NCI-H510A treated with DMSO at 0.1 percent for 48 hours (cell line): Measurements from ENCODE around the gene HYCC1.

Experiments used
- DNase-seq: peaks from one replicate; lab custom pipeline; 2025; lab: John Stamatoyannopoulos, UW

Gene HYCC1

DNA sequence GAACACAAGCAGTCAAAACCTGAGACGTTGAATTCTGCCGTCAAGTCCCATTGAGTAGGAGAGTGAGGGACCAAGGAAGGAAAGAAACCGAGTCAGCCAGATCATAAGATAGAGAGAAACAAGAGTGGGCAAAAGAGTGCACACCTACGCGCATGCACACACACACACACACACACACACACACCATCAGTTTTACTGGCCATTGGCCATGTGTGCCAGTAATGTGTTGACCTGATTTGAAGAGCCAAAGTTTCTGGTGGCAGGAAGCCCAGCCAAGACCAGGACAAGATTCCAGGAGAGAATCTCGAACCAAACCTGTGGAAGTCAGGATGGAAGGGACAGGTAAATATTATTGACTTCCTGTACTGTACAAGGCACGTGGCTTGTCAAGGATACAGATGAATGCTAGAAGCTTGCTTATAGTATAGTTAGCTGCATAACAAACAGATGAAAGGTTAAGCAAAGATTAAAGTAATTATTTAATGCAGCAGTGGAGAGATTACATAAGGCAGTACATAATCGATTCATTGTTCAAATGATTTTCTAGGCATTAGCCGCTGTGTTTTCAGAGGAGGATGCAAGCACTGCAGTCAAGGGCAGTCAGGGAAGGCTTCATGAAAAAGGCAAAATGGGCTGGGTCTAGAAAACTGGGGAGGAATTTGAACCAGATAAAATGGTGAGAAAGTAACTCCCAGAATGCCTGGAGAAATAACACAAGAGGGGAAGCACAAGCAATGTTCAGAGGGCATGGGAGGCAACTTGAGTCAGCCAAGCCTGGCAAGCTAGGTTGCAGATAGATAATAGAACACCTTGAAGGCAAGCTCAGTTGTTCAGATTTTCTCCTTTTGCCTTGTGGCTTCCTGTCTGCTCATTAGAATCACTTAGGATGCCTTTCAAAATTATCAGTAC lies 2.7 kb upstream of the HYCC1 start:
- no peak for DNase-seq

DNA sequence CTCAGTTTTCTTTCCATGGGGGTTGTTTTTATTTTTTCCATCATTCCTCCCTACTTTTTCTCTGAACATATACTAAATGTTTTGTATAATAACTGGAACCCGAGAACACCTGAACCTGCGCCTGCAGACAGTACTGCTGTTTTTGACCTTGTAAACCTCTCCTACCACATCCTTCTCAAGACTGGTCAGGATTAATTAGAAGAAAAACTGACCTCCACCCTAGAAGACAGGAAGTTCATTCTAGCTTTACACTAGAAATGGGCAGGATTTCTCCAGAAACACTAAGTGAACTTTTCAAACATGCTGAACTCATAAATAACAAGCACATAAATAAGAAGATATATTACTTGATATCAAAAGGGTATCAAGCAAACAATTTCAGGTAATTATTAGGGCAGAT lies 751 bp upstream of the HYCC1 start:
- no peak for DNase-seq

DNA sequence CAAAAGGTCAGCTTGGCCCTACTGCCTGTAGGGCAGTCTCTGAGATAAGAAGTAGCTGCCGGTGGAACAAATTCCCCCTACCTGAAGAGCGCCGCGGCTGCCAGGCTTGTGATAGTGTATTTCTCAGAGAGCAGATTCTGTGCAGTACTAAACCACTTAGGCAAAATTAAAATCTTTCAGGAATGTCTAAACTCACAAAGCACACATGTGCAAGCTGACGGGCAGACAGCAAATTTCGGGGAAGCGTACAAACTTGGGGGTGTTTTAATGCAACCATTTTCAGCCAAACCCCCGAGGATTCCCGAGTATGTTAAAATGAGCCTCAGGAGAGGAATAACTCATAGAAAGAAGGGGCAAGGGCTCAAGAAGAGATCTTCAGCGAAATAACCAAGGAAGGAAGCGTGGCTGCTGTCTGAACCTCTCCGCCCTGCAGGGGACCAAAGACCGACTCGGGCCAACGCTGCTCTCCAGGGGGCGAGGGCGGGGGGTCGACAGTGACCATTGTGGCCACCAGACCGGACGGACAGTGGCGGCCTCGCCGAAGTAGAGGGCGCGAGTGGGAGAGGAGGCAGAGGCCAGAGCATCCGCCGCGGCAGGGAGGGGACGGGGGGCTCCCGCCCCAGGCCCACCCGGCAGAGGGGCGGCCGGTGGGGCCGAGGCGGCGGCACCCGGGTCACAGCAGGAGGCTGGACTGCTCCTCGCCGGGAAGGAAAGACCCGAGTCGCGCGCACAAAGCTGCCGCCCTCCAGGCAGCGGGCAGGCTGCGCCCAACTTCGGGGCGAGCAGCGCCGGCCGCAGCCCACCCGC lies 819 bp downstream of the HYCC1 start:
- DNase-seq: peak; percentile 40

DNA sequence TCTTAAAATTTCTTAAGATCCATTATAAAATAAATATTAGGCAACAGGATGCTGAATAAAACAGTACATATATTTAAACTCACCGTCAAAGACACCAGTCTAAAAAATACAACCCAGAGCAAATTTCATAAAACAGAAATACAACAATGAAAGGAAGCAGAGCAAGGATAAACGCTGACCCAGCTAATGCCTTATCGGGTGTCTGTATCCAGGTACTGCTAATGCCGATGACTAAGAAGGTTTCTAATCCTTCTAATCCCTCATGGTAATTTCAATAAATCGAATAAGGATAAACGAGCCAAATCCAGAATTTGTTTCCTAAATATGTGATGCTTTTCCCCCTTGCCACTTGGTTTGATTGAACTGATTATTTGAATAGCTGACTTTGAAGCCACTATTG lies 1.7 kb downstream of the HYCC1 start:
- DNase-seq: no peak

DNA sequence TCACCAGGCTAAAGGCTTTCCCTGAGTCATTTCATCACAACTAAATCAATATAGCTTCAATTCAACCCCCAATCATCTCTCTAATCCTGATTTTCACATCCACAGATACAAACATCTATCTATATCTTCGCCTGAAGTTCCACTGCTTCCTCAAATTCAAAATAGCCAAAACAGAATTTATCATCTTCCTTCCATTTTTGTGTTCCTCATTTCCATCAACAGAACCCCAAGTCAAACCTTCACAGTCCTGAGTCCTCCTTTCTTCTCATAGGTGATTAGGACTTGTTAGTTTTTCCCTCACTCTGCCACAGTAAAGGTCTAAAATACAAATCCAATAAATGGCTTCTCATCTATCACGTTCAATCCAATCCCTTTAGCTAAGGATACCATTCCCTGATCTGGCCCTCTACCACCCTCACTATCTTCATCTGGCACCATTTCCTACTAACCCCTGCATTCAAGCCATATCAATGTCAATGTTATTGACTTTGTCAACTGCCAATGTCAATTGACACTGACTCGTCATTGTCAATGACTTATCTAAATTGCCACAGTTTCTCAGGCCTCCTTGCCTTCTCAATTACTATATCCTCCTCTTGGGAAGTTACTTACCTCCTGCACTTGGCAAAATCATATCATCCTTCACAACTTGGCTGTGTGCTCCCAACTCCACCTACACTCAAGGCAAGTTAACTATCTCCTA lies 2.6 kb downstream of the HYCC1 start:
- no peak for DNase-seq

DNA sequence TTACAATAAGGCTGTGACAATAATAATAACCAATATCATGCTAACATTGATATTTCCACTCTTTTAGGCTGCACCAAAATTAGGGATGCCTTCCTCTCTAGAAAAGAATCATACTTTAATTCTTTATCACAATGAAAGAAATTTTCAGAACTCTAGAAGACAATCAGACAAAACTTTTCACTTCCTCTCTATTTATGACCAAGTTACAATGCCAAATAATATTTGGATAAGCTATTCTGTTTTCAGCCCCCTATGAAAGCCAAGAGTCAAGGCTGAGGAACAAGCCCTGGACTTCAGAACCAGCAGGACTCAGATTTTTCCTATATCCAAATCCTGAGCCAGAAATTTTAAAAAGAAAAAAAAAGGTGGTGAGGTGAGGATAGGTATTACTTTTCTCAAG lies 4.6 kb downstream of the HYCC1 start:
- DNase-seq: no peak

DNA sequence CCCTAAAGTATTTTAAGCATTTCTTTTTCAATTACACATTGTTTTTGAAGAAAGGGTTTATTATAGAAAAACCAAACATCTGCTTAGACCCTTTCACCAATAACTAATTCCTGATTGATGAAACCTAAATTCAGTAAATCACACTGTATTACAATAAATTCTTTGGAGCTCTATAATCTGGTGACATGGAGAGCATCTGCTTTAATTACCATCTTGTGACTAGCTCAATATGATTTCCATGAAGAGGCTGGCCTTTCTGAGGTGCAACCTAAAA lies 9.7 kb downstream of the HYCC1 start:
- DNase-seq: no peak

DNA sequence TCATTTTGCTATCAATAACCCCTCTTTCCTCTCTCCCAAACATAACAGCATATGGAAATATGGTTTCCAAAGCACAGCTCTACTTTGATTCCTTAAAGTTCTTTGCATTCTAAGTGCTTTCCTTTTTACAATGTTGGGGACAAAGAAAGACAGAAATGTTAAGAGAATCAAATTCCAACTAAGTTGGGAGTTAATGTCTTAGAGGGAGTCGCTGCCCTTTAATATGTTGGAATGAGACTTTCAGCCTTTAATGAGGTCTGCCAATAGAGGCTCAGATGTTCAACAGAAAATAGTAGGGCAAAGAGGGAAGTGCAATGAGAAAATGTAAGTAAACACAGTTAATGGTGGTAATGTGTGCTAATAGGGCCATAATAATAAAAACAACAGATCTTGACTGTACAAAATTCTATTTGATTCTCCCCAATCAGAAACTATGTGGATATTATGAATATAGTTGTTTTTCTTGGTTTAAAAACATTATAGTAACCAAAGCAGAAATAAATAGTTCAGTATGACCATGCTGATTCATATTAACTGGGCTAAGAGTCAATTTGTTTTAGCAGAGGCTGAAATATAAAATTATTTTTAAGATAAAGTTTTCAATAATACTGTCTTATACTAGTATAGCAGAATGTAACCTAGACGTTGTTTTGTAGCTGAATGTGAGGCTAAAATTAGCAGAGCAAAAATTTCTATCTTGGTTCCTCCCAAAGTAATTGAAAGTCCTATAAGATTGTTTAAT lies 10.3 kb downstream of the HYCC1 start:
- no peak for DNase-seq

DNA sequence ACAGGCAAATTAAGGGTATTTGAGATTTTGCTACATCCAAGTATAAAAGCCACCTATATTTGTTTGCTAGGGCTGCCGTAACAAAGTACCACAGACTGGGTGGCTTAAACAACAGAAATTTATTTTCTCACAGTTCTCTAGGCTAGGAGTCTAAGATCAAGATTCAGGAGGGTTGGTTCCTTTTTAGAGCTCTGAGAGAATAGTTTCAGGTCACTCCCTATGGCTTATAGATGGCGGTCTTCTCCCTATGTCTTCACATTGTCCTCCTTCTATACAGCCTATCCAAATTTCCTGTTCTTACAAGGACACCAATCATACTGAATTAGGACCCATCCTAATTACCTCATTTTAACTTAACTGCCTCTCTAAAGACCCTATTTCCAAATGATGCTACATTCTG lies 11.2 kb downstream of the HYCC1 start:
- DNase-seq: no peak

DNA sequence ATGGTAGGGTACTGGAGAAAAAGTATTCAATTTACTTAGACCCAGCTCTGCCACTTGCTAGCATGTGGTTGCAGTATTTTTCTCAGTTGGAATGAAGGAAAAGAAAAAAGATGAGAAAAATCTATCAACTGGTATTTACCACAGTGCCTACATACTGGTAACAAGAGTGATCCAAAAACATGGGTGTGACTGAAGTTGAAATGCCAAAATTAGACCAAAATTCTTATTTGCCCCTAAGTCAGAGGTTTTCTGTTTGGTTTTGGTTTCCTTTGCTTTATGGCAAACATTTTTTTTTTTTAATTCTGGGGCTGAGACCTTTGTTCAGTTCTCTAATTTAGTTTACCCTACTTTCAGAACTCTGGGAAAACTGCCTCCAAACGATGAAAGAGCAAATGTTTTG lies 12.3 kb downstream of the HYCC1 start:
- DNase-seq: no peak

DNA sequence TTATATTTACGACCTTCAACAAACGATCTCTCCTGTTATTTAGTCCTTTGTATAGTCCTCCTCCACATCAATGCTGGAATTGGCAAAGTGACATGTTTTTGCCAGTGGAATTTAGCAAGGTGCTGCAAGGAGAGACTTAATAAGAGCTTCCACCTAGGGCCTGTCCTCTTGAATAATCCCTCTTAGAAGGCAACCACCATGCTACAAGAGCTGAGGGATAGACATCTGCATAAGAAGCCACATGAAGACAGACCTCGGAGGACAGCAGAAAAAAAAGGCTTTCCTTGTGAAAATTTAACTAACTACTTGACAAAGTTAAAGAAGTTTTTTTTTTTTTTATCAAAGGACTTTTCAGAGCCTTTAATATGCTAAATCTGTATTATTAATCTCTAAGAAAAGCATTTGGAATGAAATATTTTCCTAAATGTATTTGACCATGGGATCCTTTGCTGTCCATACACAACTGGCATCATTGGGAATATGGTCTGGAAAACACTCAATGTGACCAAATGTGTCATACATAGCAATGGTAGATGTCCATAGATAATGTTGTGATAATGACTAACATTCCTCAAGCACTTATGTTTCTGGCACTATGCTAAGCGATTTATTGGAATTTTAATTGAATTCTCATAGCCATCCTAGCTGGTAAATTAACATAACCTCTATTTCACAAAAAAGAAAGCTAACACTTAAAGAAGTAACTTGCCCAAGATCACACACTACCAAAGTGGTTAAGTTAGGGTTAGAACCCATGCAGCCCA lies 13.2 kb downstream of the HYCC1 start:
- DNase-seq: no peak

DNA sequence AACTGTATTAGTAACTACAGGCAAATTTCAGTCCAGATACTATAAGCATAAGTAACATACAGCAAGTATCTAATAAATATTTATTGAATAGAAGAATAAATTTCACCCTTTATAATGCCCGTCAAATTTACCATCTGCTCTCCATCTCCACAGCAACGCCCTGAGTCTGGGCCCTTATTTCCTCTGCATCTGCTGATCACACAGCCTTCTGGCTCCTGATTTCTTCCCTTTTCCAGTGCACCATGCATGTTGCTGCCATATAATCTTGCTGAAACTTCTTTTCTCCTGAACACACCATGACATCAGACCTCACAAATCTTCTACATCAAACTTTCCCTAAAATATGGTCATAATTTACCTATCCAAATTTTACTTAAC lies 15.4 kb downstream of the HYCC1 start:
- no peak for DNase-seq

DNA sequence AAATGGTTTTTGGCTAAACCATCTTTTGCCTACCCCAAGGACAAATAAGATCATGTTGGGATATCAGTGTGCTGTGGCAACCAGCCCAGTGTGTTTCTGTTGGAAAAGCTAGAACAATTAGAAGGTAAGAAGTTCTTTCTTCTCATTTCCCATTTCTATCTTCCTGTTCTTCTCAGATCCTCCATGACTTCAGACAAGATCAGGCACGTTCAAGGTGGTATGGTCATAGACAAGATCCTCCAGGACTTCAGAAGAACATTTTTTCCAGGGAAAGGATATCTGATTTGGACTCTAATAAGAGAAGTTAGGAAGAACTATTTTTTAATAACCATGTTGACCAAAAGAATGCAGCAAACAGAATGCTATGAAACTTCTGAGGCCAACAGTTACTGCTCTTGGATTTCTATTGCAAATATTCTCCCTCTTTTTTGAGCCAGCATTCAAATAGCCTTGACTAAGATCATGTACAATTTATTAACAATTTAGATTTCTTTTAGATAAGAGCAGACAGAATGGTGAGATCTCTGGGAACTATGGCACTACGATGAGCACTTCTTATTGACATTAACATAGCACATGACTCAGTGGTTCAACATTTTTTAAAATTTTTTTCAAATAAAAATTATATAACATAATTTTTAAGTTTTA lies 15.9 kb downstream of the HYCC1 start:
- DNase-seq: no peak

DNA sequence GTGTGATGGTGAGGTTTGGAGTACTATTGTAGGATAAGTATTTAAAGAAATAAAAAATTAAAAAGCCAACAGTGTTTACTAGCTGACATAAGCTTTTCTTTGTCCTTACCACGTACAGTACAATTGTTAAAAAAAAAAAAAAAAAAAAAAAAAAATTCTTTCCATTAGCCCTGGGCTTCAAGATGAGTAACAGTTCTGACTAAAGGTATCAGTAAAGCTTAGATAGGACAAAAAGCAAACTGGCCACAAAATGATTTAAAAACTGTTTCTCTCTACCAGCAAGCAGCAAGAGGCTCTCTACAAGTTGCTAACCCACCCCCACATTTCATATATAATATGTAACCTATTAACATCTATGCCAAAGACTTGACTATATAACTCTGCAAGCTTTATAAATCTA lies 17.5 kb downstream of the HYCC1 start:
- no peak for DNase-seq

DNA sequence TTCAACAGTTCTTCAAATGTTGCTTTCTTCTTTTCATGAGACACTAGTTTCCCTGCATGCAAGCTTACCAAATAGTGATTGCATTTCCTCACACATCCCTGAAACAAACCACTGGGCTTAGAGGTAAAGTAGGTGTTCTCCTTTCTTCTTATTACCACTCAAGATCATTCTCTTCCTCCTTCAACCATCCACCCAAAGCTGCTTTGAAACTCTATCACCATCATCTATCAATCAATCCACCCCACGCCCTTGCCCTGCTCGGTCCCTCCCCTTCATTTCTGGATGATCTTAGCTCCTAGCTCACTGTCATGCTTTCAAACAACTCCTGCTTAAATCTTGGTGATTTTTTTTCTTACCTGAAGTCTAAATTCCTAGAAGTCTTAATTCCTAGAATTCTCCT lies 18.9 kb downstream of the HYCC1 start:
- DNase-seq: no peak

DNA sequence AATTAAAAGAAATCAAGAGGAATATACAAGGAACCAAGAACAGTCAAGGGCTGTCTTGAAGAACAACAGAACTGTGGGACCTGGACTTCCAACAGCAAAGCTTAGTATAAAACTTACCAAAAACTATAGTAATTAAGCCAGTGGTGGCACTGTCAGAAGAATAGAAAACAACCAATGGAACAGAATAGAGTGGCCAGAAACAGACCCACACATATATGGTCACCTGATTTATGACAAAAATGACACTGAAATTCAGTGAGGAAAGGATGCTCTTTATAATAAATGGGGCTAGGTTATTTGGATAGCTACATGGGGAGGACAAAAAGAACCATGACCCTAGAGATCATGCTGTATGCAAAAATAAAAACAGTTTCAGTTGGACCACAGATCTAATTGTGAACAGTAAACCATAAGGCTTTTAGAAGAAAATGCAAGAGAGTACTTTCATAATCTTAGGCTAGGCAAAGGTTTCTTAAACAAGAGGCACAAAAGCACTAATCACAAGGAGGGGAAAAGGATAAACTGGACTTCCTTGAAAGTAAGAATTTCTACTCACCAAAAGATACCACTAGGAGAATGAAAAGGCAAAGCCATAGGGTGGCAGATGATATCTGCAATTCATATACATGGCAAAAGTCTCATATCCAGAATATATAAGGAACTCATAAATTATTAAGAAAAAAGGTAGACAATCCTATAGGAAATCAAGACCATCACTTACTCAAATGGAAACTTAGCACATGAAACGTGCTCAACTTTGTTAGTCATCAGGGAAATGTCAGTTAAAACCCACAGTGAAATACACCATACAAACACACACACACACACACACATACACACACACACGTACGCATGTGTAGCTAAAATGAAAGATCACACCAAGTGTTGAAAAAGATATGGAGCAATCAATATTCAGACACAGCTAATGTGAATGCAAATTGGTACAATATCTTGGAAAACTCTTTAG lies 20.8 kb downstream of the HYCC1 start:
- no peak for DNase-seq

DNA sequence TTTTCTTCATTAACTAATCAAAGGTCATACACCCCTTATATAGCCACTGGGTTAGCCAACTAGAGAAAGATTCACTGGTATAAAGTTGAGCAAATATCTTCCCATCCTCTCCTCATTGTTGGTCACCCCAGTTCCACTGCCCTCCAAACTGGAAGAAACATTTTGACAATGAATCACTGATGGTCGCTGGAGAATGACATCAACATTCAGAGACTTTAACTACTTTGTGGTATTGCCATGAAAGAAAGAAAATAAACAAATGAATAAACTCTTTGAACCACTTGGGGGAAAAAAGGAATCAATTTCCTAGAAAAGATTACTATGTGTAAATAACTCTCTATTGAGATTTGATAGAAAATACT lies 23.4 kb downstream of the HYCC1 start:
- DNase-seq: no peak

DNA sequence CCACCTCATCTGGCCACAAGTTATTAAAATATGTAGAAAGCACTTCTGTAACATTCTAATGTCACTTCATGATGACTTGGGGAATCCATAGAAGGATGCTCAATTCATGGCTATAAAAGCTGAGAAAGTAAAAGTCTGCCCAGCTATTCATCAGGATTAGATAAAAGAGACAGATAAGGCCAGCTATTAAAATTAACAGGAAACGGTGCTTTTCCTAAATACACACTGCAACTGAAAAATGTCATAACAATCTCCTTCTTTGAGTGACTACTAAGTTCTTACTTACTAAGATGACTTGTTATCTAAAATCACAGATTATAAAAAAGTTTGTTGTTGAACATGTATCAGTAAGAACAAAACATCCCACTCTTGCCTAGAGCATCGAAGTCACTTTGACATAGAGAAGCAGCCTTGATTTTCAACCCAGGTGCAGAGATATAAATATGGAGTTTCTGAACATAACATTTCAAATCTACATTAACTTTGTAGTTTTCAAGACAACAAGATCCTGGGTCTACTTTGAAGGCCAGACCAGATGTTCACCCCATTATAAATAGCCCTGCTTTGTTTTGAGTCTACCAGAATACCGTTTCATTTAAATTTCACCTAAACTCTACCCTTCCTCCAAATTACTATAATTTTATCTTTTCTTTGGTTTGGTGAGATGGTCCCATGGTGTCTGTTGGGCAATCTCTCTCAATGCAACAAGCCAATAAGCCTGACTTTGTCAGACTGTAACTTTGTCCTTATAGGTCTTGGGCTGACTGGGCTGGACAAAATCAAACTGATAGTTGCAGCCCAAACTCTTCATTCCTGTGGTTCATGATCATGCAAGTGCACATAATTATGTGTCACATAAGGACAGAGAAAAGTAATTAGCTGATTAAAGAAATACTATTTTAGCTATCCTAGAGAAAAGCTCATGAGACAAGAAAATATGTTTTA lies 24.0 kb downstream of the HYCC1 start:
- DNase-seq: no peak

DNA sequence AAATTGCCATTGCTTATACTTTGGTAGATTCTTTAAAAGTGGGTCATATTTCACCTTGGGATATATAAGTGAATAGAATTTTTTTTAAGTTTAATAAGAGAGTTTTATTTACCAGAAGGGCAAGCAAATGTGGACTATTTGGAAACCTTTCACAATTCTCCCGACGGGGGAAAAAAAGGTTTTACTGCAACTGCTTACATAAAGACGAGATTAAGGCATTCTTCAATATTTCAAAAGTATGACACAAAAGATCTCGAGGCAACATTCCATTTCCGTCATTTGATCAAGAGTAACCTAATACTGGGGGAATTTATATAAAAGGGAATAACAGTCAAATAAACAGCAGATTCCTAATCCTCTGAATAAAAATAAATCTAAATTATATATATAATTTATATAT lies 28.5 kb downstream of the HYCC1 start:
- DNase-seq: no peak
